SIG-M5 (cell line): Measurements from ENCODE around the gene NKIRAS1.

Experiments used
- DNase-seq: peaks from one replicate; lab custom pipeline; 2025; lab: John Stamatoyannopoulos, UW

NKIRAS1 gene

GRCh38 chr3:23916886-23917678, at the start of gene NKIRAS1, which contains the start of gene RPL15:
NKIRAS1 (minus strand) TSS chr3:23916990; CDS start chr3:23910904, 6,086 bp downstream.
RPL15 (plus strand) TSS chr3:23917132; CDS start chr3:23917860, 728 bp downstream.
- peak; percentile 94 for DNase-seq

- no peak for DNase-seq
Observed at GRCh38 chr3:23966328-23966727, 49.5 kb upstream of the NKIRAS1 start.

DNA sequence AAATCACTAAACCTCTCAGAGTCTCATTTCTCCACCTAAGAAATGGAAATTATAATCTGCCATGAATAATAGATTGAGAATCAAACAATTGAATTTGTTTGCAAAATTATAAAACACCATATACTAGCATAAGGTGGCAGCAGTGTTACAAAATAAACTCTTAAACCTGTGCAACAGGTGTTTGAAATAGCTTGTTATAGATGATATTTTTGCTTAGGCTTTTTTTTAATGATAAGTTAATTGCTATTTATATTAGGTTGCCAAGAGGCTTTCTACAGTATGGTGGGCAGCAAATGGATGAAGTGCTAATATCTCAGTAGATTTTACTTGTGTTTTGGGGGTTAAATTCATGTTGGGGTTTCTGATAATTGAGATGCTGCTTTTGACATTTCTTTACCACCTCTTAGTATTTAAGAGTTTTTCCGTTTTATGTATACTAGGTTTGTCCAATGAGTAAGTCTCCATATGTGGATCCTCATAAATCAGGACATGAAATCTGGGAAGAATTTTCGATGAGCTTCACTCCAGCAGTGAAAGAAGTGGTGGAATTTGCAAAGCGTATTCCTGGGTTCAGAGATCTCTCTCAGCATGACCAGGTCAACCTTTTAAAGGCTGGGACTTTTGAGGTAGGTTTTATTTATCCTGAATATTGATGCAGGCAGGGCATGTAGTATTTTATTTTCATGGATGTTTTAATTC, 47.9 kb upstream of the NKIRAS1 start:
- no peak for DNase-seq

GRCh38 chr3:23961913-23962312, 45.1 kb upstream of the NKIRAS1 start:
- no peak for DNase-seq

DNA sequence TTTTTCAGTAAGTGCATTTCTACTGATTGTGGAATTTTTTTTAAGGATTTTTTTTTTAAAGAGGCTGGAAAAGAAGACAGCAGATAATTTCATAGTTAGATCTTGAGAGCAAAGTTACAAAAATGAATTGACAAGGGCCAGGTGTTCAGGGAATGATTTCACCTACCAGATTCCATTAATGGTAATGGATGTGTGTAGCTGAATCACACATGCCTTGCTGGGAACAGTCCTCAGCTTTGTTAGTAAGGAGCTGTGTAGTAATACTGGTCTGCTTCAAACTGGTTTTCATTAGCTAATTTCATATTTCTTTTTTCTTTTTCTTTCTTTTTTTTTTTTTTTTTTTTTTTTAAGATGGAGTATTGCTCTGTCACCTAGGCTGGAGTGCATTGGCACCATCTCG, 44.3 kb upstream of the NKIRAS1 start:
- no peak for DNase-seq

DNA sequence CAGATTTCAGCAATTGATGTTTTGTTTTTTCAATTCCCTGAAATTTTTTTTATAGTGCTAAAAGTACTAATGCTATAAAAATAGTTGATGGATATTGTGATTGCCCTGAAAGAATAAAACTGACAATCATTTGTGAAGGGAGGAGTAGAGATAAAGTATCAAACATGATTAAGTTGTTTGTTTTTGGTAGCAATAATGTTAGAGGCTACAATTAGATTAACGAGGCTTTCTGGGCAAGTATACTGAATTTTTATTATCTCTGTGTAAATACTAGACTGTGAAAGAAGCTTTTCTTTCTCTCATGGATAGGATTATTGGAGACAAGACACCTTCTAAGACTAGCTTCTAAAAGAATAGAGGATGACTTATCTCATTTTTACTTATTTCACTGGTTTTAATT, 43.9 kb upstream of the NKIRAS1 start:
- DNase-seq = no peak

DNA sequence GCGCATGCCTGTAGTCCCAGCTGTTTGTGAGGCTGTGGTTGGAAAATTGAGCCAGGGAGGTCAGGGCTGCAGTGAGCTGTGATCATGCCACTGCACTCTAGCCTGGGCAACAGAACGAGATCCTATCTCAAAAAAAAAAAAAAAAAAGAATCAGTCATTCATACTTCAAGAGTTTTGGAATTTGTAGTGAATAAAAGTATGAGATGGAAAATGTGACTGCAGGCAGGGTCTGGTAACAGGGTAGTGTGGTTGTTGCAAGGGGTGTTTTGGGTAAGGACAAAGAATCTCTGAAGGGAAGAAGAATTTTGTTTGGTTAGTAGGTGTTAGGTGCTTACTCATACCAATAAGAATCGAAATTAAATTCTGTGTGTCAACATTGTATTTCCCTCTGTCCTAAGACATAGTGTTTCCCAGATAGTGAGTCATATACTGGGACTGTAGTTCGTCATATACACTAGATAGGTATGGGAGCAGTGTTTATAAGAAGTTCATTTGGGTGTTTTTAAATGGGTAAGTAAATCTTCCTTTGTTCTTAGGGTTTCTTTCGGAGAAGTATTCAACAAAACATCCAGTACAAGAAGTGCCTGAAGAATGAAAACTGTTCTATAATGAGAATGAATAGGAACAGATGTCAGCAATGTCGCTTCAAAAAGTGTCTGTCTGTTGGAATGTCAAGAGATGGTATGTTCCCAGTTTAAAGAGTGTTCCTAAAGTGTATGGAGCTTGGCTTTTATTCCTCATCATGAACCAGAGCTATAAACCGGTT, 42.5 kb upstream of the NKIRAS1 start:
- no peak for DNase-seq

GRCh38 chr3:23956701-23957100, 39.9 kb upstream of the NKIRAS1 start:
- no peak for DNase-seq

DNA sequence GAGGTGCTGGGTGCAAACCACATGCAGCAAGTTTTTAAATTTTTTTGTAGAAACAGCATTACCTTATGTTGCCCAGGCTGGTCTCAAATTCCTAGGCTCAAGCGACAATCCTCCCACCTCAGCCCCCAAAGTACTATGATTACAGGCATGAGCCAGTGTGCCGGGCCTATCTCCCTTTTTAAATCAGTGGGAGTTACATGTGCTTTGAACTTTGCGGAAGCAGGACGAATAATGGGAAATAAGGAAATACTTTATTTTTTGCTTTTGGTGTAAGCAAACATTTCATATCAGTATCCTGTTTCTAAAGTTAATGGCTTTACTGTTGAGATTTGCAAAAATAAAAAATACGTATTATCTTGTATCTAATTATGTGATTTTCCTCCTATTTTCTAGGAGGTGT, 37.4 kb upstream of the NKIRAS1 start:
- no peak for DNase-seq

- no peak for DNase-seq
Observed at GRCh38 chr3:23953523-23953922, 36.7 kb upstream of the NKIRAS1 start.

- no peak for DNase-seq
Observed at GRCh38 chr3:23952646-23953045, 35.9 kb upstream of the NKIRAS1 start.

- DNase-seq = no peak
Observed at GRCh38 chr3:23950293-23950692, 33.5 kb upstream of the NKIRAS1 start.

DNA sequence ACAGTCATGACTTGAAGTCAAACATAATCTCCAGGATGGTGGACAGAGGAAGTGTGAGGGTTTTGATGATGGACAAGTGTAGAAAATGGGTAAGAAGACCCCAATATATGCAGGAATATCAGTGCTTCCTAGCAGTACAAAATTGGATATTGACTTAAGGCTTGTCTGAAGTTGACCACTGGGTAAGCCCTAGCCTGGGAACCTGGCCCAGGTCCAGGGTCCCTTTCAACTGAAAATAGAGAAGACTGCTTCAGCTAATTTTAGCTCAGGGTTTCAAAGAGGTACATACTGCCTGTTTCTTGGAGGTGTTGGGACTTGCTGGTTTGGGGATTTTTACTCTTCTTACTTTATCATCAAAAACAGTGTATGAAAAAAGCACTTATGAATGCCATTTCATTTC, 33.0 kb upstream of the NKIRAS1 start:
- DNase-seq = no peak

- no peak for DNase-seq
Observed at GRCh38 chr3:23948761-23949160, 32.0 kb upstream of the NKIRAS1 start.

GRCh38 chr3:23945913-23946687, 29.3 kb upstream of the NKIRAS1 start:
- peak; percentile 49 for DNase-seq

DNA sequence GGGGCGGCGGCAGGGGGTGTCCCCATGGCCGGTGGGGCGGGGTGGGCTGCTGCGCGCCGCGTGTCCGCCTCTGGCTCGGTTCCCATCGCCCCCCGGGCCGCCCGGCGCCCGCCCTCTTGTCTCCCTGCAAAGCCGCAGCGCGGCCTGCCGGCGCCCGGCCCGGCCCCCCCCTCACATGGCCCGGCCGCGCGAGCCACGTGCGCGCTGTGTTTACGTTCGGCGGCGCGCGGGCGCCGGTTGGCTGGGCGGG, 28.8 kb upstream of the NKIRAS1 start:
- DNase-seq = no peak

GRCh38 chr3:23944861-23945662, 28.3 kb upstream of the NKIRAS1 start, which contains the start of gene NR1D2:
NR1D2 (plus strand) TSS chr3:23945286; CDS start chr3:23945579, 293 bp downstream.
- DNase-seq = no peak

DNA sequence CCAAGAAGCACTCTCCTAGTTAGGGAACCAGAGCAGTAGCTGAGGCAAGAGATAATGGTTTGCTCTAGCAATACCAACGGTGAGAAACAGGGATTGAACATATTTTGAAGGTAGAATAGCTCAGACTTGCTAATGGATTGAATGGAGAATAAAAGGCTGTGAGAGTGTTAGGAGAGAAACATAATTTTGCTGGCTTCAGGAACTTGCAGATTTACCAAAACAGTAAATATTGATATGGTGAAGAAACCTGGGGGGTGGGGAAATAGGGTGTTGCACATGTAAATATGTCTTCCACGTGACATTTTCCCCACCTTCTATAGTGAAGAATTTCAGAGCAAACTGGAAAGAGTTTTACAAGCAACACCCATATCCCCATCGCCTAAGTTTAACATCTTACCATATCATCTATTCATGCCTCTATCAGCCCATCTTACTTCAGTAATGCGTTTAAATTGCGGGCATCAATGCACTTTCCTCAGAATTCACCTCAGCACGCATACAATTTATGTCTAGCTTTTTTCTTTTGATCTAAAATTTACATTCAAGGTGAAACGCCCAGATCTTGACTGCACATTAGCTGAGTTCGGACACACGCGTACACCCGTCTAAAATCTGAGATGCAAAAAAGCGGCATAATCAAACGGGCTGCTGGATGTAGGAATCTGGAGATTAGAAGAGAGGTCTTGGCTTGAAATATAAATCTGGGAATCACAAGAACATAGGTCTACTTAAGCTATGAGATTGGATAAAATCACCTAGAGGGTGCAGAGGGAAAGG, 27.4 kb upstream of the NKIRAS1 start:
- DNase-seq = no peak

GRCh38 chr3:23942546-23942945, 25.8 kb upstream of the NKIRAS1 start:
- DNase-seq = no peak

- no peak for DNase-seq
Observed at GRCh38 chr3:23941440-23941839, 24.6 kb upstream of the NKIRAS1 start.
